Osteocyte (in vitro differentiated cells): ENCODE results near the gene KRT86. TPM values are rescaled to one million over a fixed set of nuclear protein-coding genes. Genes with fewer than 3 reads are reported as not detected.

Experiments
- DNase-seq: peaks from one replicate; pipeline ENCODE4 v3.0.0; 2021; ENCODE audit warnings: mixed read lengths; ENCODE audit not compliant: unreplicated experiment; ENCODE audit errors: extremely low spot score
- H3K27ac Mint-ChIP-seq: one replicate; pipeline ENCODE4 v1.8.0; 2021; ENCODE audit warnings: mild to moderate bottlenecking, mixed read lengths; ENCODE audit not compliant: unreplicated experiment
- H3K27me3 Mint-ChIP-seq: one replicate; pipeline ENCODE4 v1.8.0; 2021; ENCODE audit warnings: mixed read lengths; ENCODE audit not compliant: unreplicated experiment
- H3K36me3 Mint-ChIP-seq: one replicate; pipeline ENCODE4 v1.8.0; 2021; ENCODE audit warnings: mixed read lengths; ENCODE audit not compliant: unreplicated experiment
- H3K4me1 Mint-ChIP-seq: one replicate; pipeline ENCODE4 v1.8.0; 2021; ENCODE audit warnings: mixed read lengths; ENCODE audit not compliant: unreplicated experiment
- H3K4me3 Mint-ChIP-seq: one replicate; pipeline ENCODE4 v1.8.0; 2021; ENCODE audit warnings: mild to moderate bottlenecking, moderate library complexity, mixed read lengths; ENCODE audit not compliant: unreplicated experiment
- H3K9me3 Mint-ChIP-seq: one replicate; pipeline ENCODE4 v1.8.0; 2021; ENCODE audit warnings: mixed read lengths; ENCODE audit not compliant: unreplicated experiment
- CTCF ChIP-seq: fragments of 200-600 bp; sonication (generic); IDR thresholded peaks from 2 replicates; pipeline ENCODE4 v1.5.0; 2021; ENCODE audit warnings: antibody characterized with exemption, mild to moderate bottlenecking, moderate library complexity
- total RNA-seq: library from RNA; stranded (reverse); gene quantifications from 2 replicates; pipeline ENCODE4 v1.2.1, GENCODE V29; 2021

Gene KRT86
- total RNA-seq, 1 donor from 2014 or later = 0.24 TPM

- no peaks in the 10 kb centered on the region for H3K27me3 Mint-ChIP-seq
- no peaks in the 10 kb centered on the region for H3K36me3 Mint-ChIP-seq
- peaks cover 21% of the 10 kb centered on the region for H3K4me1 Mint-ChIP-seq
- DNase-seq = no peak
- H3K9me3 Mint-ChIP-seq = no peaks in the 10 kb centered on the region
- no peak overlapping the region for H3K27ac Mint-ChIP-seq
- H3K4me3 Mint-ChIP-seq = no peak overlapping the region
- no peak for TF ChIP-seq CTCF
These were observed 21.6 kb upstream of the KRT86 start for GRCh38 chr12:52252728-52253343.

GRCh38 chr12:52253391-52254179 is 20.9 kb upstream of the KRT86 start:
- Mint-ChIP-seq H3K4me1 (peaks cover 16% of the 10 kb centered on the region), H3K36me3 (no peaks in the 10 kb centered on the region), H3K9me3 (no peaks in the 10 kb centered on the region), H3K4me3 (no peak overlapping the region), H3K27me3 (no peaks in the 10 kb centered on the region), H3K27ac (no peak overlapping the region)
- TF ChIP-seq CTCF = no peak
- DNase-seq = no peak

GRCh38 chr12:52254180-52254964 is 20.1 kb upstream of the KRT86 start:
- H3K4me3 Mint-ChIP-seq = no peak overlapping the region
- DNase-seq = no peak
- no peak overlapping the region for H3K27ac Mint-ChIP-seq
- H3K27me3 Mint-ChIP-seq = no peaks in the 10 kb centered on the region
- peaks cover 8% of the 10 kb centered on the region for H3K4me1 Mint-ChIP-seq
- no peak for TF ChIP-seq CTCF
- H3K9me3 Mint-ChIP-seq = no peaks in the 10 kb centered on the region
- H3K36me3 Mint-ChIP-seq = no peaks in the 10 kb centered on the region

- no peak for DNase-seq
- H3K27me3 Mint-ChIP-seq = no peaks in the 10 kb centered on the region
- H3K4me3 Mint-ChIP-seq = no peak overlapping the region
- H3K4me1 Mint-ChIP-seq = peaks cover 10% of the 10 kb centered on the region
- TF ChIP-seq CTCF = no peak
- no peaks in the 10 kb centered on the region for H3K36me3 Mint-ChIP-seq
- H3K27ac Mint-ChIP-seq = no peak overlapping the region
- no peaks in the 10 kb centered on the region for H3K9me3 Mint-ChIP-seq
These were observed 19.3 kb upstream of the KRT86 start for GRCh38 chr12:52254965-52255751.
